HG02870 (cell line): ENCODE results near the gene GUK1.

Source experiments
- ATAC-seq: cut with Tn5 transposase; IDR thresholded peaks from one replicate; pipeline ENCODE4 v1.9.1; 2021; ENCODE audit warnings: mild to moderate bottlenecking, moderate library complexity; ENCODE audit not compliant: unreplicated experiment

GUK1 gene

GRCh38 chr1:228149406-228150119 is 9.5 kb downstream of the GUK1 start, which contains the start of gene GJC2:
Gene GJC2 (plus strand): TSS chr1:228149930. CDS start chr1:228157759, 7,829 bp downstream.
- no peak for ATAC-seq

- ATAC-seq: no peak
Observed at GRCh38 chr1:228150120-228150460, 10.0 kb downstream of the GUK1 start.

GRCh38 chr1:228150461-228151179 is 10.5 kb downstream of the GUK1 start:
- no peak for ATAC-seq

- no peak for ATAC-seq
Observed at GRCh38 chr1:228151180-228151925, 11.3 kb downstream of the GUK1 start.

- ATAC-seq: no peak
Observed at GRCh38 chr1:228152097-228152917, 12.2 kb downstream of the GUK1 start.

- ATAC-seq: no peak
Observed at GRCh38 chr1:228152918-228153258, 12.8 kb downstream of the GUK1 start.

GRCh38 chr1:228154021-228154669 is 14.1 kb downstream of the GUK1 start:
- ATAC-seq: no peak

GRCh38 chr1:228154670-228155571 is 14.8 kb downstream of the GUK1 start:
- no peak for ATAC-seq

- ATAC-seq: no peak
Observed at GRCh38 chr1:228155596-228156514, 15.8 kb downstream of the GUK1 start.

GRCh38 chr1:228156515-228156881 is 16.4 kb downstream of the GUK1 start:
- ATAC-seq: no peak

GRCh38 chr1:228156941-228157728 is 17.1 kb downstream of the GUK1 start:
- ATAC-seq: no peak

- ATAC-seq: no peak
Observed at GRCh38 chr1:228157729-228158126, 17.6 kb downstream of the GUK1 start.

- ATAC-seq: no peak
Observed at GRCh38 chr1:228158151-228159007, 18.3 kb downstream of the GUK1 start.

GRCh38 chr1:228159008-228159665 is 19.1 kb downstream of the GUK1 start:
- no peak for ATAC-seq

- no peak for ATAC-seq
Observed at GRCh38 chr1:228160201-228160761, 20.2 kb downstream of the GUK1 start.

GRCh38 chr1:228161362-228161761 is 21.3 kb downstream of the GUK1 start:
- ATAC-seq: no peak
